Measurements from ENCODE around the gene MSRB1.

MSRB1 gene

DNA sequence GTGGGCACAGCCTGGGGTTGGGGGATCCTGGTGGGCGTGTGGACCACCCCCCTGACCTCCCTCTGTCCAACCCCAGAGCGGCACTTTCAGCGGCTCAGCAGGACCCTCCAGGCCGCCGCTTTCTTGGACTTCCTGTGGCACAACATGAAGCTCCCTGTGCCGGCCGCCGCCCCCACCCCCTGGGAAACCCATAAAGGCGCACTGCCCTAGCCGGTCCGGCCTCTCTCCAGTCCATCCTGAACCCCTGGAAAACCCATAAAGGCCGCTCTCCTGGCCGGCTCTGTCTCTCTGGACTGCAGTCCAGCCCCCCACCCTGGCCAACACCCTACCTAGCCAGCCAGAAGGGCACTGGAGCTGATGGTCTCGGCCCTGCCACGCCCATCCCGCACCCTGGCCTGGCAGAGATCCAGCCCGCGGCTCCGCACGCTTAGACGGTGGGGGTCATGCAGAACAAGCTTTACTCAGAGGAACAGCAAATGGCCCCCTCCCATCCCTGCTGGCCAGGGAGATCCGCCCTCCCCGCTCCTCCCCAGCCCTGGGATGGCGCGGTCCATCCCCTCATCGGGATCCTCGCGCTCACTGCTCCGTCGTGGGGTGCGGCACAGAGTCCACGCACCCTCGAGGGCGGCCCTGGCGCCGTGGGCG, 35.6 kb upstream of the MSRB1 start:
- DNase-seq (ENCODE audit: low read depth in 2 of 2): no peak
- H3K4me3 ChIP-seq (replicated peaks in 1 of 2; ENCODE audit: low read depth in 2 of 2, low read length in 2 of 2): no peak overlapping the region
- TF ChIP-seq, protein P1, sequence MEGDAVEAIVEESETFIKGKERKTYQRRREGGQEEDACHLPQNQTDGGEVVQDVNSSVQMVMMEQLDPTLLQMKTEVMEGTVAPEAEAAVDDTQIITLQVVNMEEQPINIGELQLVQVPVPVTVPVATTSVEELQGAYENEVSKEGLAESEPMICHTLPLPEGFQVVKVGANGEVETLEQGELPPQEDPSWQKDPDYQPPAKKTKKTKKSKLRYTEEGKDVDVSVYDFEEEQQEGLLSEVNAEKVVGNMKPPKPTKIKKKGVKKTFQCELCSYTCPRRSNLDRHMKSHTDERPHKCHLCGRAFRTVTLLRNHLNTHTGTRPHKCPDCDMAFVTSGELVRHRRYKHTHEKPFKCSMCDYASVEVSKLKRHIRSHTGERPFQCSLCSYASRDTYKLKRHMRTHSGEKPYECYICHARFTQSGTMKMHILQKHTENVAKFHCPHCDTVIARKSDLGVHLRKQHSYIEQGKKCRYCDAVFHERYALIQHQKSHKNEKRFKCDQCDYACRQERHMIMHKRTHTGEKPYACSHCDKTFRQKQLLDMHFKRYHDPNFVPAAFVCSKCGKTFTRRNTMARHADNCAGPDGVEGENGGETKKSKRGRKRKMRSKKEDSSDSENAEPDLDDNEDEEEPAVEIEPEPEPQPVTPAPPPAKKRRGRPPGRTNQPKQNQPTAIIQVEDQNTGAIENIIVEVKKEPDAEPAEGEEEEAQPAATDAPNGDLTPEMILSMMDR (IDR thresholded peaks at IDR 0.05; ENCODE audit: low read depth, low read length): no peak

DNA sequence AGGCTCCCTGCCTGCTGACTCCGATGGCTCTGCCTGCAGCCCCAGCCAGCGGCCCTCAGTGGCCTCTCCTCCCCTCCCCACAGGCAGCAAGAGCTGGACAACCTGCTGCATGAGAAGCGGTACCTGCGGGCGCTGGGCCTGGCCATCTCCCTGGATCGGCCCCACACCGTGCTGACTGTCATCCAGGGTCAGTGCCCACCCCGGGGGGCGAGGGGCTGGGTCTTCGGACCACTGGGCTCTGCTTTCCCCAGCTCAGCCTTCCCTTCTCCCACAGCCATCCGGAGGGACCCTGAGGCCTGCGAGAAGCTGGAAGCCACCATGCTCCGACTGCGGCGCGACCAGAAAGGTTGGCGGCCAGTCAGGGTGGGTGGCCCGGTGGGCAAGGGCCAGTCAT, 34.9 kb upstream of the MSRB1 start:
- no peak for DNase-seq (ENCODE audit: low read depth in 2 of 2)
- TF ChIP-seq, protein P1 (IDR thresholded peaks at IDR 0.05; ENCODE audit: low read depth, low read length): no peak
- no peak overlapping the region for H3K4me3 ChIP-seq (replicated peaks in 1 of 2; ENCODE audit: low read depth in 2 of 2, low read length in 2 of 2)

DNA sequence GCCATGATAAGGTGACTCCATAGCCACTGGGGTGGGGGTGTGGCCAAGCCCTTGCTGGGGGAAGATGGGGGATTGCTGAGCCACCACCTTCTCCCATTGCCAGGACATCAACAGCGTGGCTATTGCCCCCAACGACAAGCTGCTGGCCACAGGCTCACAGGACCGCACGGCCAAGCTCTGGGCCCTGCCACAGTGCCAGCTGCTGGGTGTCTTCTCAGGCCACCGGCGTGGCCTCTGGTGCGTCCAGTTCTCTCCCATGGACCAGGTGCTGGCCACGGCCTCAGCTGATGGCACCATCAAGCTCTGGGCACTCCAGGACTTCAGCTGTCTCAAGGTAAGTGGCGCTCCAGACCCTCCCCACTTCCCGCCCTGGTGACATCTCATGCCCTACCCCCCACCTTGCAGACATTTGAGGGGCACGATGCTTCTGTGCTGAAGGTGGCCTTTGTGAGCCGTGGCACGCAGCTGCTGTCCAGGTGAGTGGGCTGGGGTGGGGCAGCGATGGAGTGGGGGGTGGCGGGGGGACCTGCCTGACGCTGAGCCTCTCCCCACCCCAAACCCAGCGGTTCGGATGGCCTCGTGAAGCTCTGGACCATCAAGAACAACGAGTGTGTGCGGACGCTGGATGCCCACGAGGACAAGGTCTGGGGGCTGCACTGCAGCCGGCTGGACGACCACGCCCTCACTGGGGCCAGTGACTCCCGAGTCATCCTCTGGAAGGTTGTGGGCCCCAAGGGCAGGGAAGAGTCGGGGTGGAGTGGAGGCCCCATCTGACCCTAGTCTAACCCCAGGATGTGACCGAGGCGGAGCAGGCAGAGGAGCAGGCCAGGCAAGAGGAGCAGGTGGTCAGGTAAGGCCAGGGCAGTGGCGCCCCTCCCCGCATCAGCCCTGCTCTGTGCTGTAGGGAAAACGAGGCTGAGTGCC, 34.2 kb upstream of the MSRB1 start:
- TF ChIP-seq, protein P1 (IDR thresholded peaks at IDR 0.05; ENCODE audit: low read depth, low read length): no peak
- H3K4me3 ChIP-seq (replicated peaks in 1 of 2; ENCODE audit: low read depth in 2 of 2, low read length in 2 of 2): no peak overlapping the region
- no peak for DNase-seq (ENCODE audit: low read depth in 2 of 2)

- TF ChIP-seq, protein P1 (IDR thresholded peaks at IDR 0.05; ENCODE audit: low read depth, low read length): no peak
- DNase-seq (ENCODE audit: low read depth in 2 of 2): no peak
- H3K4me3 ChIP-seq (replicated peaks in 1 of 2; ENCODE audit: low read depth in 2 of 2, low read length in 2 of 2): no peak overlapping the region
These were observed 33.2 kb upstream of the MSRB1 start for GRCh38 chr16:1976216-1976520.

- no peak for DNase-seq (ENCODE audit: low read depth in 2 of 2)
- H3K4me3 ChIP-seq (replicated peaks in 1 of 2; ENCODE audit: low read depth in 2 of 2, low read length in 2 of 2): no peak overlapping the region
- TF ChIP-seq, protein P1 (IDR thresholded peaks at IDR 0.05; ENCODE audit: low read depth, low read length): no peak
These were observed 32.6 kb upstream of the MSRB1 start for GRCh38 chr16:1975432-1976215.

- H3K4me3 ChIP-seq (replicated peaks in 1 of 2; ENCODE audit: low read depth in 2 of 2, low read length in 2 of 2): no peak overlapping the region
- TF ChIP-seq, protein P1 (IDR thresholded peaks at IDR 0.05; ENCODE audit: low read depth, low read length): no peak
- no peak for DNase-seq (ENCODE audit: low read depth in 2 of 2)
These were observed 31.4 kb upstream of the MSRB1 start for GRCh38 chr16:1974157-1975070.
